Hepatocyte (in vitro differentiated cells): ENCODE measurements around the gene PPEF1. TPM values are rescaled to one million over a fixed set of nuclear protein-coding genes. Genes with fewer than 3 reads are reported as not detected.
A peak's percentile ranks its signal among the peaks of the same experiment; 100 is the strongest.

Experiments
- DNase-seq: peaks from one replicate; pipeline ENCODE4 v3.0.0-alpha.2; 2016; ENCODE audit warnings: low spot score
- H2AFZ ChIP-seq: fragments of 200-600 bp; sonication (generic); 2 replicates; pipeline ENCODE4 v1.6.0; 2016; ENCODE audit warnings: antibody characterized with exemption, mild to moderate bottlenecking
- H3K27ac ChIP-seq: fragments of 200-600 bp; sonication (generic); 2 replicates; pipeline ENCODE4 v1.5.1; 2016; ENCODE audit warnings: mild to moderate bottlenecking
- H3K27me3 ChIP-seq: fragments of 200-600 bp; sonication (generic); 2 replicates; pipeline ENCODE4 v1.6.1; 2016
- H3K36me3 ChIP-seq: fragments of 200-600 bp; sonication (generic); replicated peaks from 2 replicates; pipeline ENCODE4 v1.5.1; 2016; ENCODE audit warnings: low read depth; ENCODE audit not compliant: insufficient read depth
- H3K4me1 ChIP-seq: fragments of 200-600 bp; sonication (generic); 2 replicates; pipeline ENCODE4 v1.5.1; 2016; ENCODE audit warnings: mild to moderate bottlenecking, moderate library complexity; ENCODE audit not compliant: insufficient read depth
- H3K4me2 ChIP-seq: fragments of 200-600 bp; sonication (generic); 2 replicates; pipeline ENCODE4 v1.6.0; 2016
- H3K4me3 ChIP-seq: fragments of 200-600 bp; sonication (generic); 2 replicates; pipeline ENCODE4 v1.5.1; 2016; ENCODE audit warnings: mild to moderate bottlenecking
- H3K79me2 ChIP-seq: fragments of 200-600 bp; sonication (generic); 2 replicates; pipeline ENCODE4 v1.6.0; 2017; ENCODE audit warnings: mild to moderate bottlenecking
- H3K9me2 ChIP-seq: fragments of 200-600 bp; sonication (generic); replicated peaks from 2 replicates; pipeline ENCODE4 v1.6.0; 2017; ENCODE audit warnings: mild to moderate bottlenecking; ENCODE audit not compliant: insufficient read depth
- H3K9me3 ChIP-seq: fragments of 200-600 bp; sonication (generic); 2 replicates; pipeline ENCODE4 v1.5.1; 2016; ENCODE audit warnings: low read depth, mild to moderate bottlenecking
- H4K20me1 ChIP-seq: fragments of 200-600 bp; sonication (generic); 2 replicates; pipeline ENCODE4 v1.6.0; 2016; ENCODE audit warnings: mild to moderate bottlenecking; ENCODE audit not compliant: insufficient read depth, poor library complexity, severe bottlenecking
- CTCF ChIP-seq: fragments of 200-600 bp; sonication (generic); IDR thresholded peaks from 2 replicates; pipeline ENCODE4 v1.5.1; 2016; ENCODE audit warnings: antibody characterized with exemption, mild to moderate bottlenecking; ENCODE audit not compliant: poor library complexity
- EZH2 ChIP-seq: fragments of 200-600 bp; sonication (generic); IDR thresholded peaks from 2 replicates; pipeline ENCODE4 v1.6.1; 2016; ENCODE audit warnings: antibody characterized with exemption, mild to moderate bottlenecking, borderline replicate concordance
- EZH2phosphoT487 ChIP-seq: fragments of 200-600 bp; sonication (generic); IDR thresholded peaks from one replicate; pipeline ENCODE4 v1.6.1; 2018; ENCODE audit warnings: antibody characterized with exemption, mild to moderate bottlenecking, low read depth, moderate library complexity; ENCODE audit not compliant: unreplicated experiment, severe bottlenecking
- WGBS: methylation state at CpG from one replicate; pipeline ENCODE4 v1.1.6; 2016; ENCODE audit warnings: low lambda C conversion rate; ENCODE audit errors: missing lambda C conversion rate; 5-methylcytosine and 5-hydroxymethylcytosine counted together
- polyA plus RNA-seq: library from polyadenylated mRNA; unstranded; fragments of >200 nt; fragmentation: Nextera tagmentation; extraction: Ambion mirVana; gene quantifications from 2 replicates; pipeline ENCODE4 v1.2.1, GENCODE V29; 2016
- total RNA-seq: library from RNA; depleted of rRNA; stranded (reverse); fragments of >200 nt; gene quantifications from 2 replicates; pipeline ENCODE4 v1.2.3, GENCODE V29; 2014

Gene PPEF1
- total and polyA plus RNA-seq, 2 experiments from 2014 or later = 0.22 to 3.1 TPM

- Histone ChIP-seq H3K4me1 (peaks cover 4% of the 10 kb centered on the region), H3K27me3 (no peaks in the 10 kb centered on the region), H4K20me1 (no peaks in the 10 kb centered on the region), H3K36me3 (no peaks in the 10 kb centered on the region), H3K4me3 (no peak overlapping the region), H3K4me2 (no peak overlapping the region), H3K27ac (peak overlapping the region; percentile 34), H3K79me2 (no peaks in the 10 kb centered on the region), H3K9me2 (no peaks in the 10 kb centered on the region), H2AFZ (peak overlapping the region; percentile 10), H3K9me3 (no peaks in the 10 kb centered on the region)
- no peak for DNase-seq
- TF ChIP-seq EZH2phosphoT487 (no peak), CTCF (no peak), EZH2 (no peak)
Observed at GRCh38 chrX:18792828-18793227, 85.4 kb downstream of the PPEF1 start.

GRCh38 chrX:18793601-18794089 is 86.2 kb downstream of the PPEF1 start:
- Histone ChIP-seq H2AFZ (no peak overlapping the region), H4K20me1 (no peaks in the 10 kb centered on the region), H3K9me2 (no peaks in the 10 kb centered on the region), H3K79me2 (no peaks in the 10 kb centered on the region), H3K4me3 (no peak overlapping the region), H3K4me2 (no peak overlapping the region), H3K4me1 (peaks cover 4% of the 10 kb centered on the region), H3K9me3 (no peaks in the 10 kb centered on the region), H3K27me3 (no peaks in the 10 kb centered on the region), H3K36me3 (no peaks in the 10 kb centered on the region), H3K27ac (peak overlapping the region; percentile 65)
- DNase-seq = peak; percentile 22
- 38% methylated on average over 7 of the region's 7 CpGs for WGBS
- TF ChIP-seq EZH2phosphoT487 (no peak), EZH2 (no peak)

- TF ChIP-seq EZH2 = no peak
- TF ChIP-seq EZH2phosphoT487 = no peak
- TF ChIP-seq CTCF = no peak
- no peak overlapping the region for H2AFZ ChIP-seq
- H3K79me2 ChIP-seq = no peaks in the 10 kb centered on the region
- 79% methylated on average over 2 of the region's 2 CpGs for WGBS
- no peaks in the 10 kb centered on the region for H3K9me2 ChIP-seq
- no peaks in the 10 kb centered on the region for H3K9me3 ChIP-seq
- DNase-seq = no peak
- no peaks in the 10 kb centered on the region for H3K36me3 ChIP-seq
- no peaks in the 10 kb centered on the region for H3K27me3 ChIP-seq
- no peaks in the 10 kb centered on the region for H4K20me1 ChIP-seq
- H3K4me2 ChIP-seq = no peak overlapping the region
- H3K4me3 ChIP-seq = no peak overlapping the region
- H3K4me1 ChIP-seq = peaks cover 4% of the 10 kb centered on the region
- H3K27ac ChIP-seq = no peak overlapping the region
Observed at GRCh38 chrX:18797141-18797540, 89.7 kb downstream of the PPEF1 start.

- no peak overlapping the region for H3K4me2 ChIP-seq
- H3K36me3 ChIP-seq = no peaks in the 10 kb centered on the region
- TF ChIP-seq CTCF (no peak), EZH2 (no peak), EZH2phosphoT487 (no peak)
- H3K4me1 ChIP-seq = no peaks in the 10 kb centered on the region
- H3K27ac ChIP-seq = no peak overlapping the region
- H2AFZ ChIP-seq = no peak overlapping the region
- WGBS = 50% methylated on average over 2 of the region's 2 CpGs
- H3K79me2 ChIP-seq = no peaks in the 10 kb centered on the region
- no peaks in the 10 kb centered on the region for H4K20me1 ChIP-seq
- no peaks in the 10 kb centered on the region for H3K9me2 ChIP-seq
- no peak overlapping the region for H3K4me3 ChIP-seq
- DNase-seq = no peak
- no peaks in the 10 kb centered on the region for H3K27me3 ChIP-seq
- H3K9me3 ChIP-seq = no peaks in the 10 kb centered on the region
Observed at GRCh38 chrX:18799911-18800310, 92.5 kb downstream of the PPEF1 start.
